ENCODE data around the gene CDK5RAP2.

Gene CDK5RAP2

DNA sequence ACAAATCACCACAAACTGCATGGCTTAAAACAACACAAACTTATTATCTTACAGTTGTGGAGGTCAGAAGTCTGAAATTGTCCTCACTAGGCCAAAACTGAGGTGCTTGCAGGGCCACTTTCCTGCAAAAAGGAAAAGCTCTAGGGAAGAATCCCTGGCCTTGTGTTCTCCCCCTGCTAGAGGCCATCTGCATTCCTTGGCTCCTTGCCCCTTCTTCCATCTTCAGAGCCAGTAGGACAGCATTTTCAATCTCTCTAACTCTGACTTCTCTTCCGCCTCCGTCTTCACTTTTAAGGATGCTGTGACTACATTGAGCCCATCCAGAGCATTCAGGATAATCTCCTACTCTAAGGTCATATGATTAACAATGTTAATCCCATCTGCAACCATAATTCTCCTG lies 236.6 kb downstream of the CDK5RAP2 start (continued):
- no peak for TF ChIP-seq GFI1B (tag by site-specific recombination; IDR thresholded peaks at IDR 0.05)
- TF ChIP-seq ZNF530 (tag by site-specific recombination; IDR thresholded peaks at IDR 0.05; ENCODE audit: low read depth), result no peak
- TF ChIP-seq ZNF707 (tag by site-specific recombination; IDR thresholded peaks at IDR 0.05), result no peak
- no peak for TF ChIP-seq ZSCAN30 (tag by site-specific recombination; IDR thresholded peaks at IDR 0.05)
- TF ChIP-seq, protein P1, sequence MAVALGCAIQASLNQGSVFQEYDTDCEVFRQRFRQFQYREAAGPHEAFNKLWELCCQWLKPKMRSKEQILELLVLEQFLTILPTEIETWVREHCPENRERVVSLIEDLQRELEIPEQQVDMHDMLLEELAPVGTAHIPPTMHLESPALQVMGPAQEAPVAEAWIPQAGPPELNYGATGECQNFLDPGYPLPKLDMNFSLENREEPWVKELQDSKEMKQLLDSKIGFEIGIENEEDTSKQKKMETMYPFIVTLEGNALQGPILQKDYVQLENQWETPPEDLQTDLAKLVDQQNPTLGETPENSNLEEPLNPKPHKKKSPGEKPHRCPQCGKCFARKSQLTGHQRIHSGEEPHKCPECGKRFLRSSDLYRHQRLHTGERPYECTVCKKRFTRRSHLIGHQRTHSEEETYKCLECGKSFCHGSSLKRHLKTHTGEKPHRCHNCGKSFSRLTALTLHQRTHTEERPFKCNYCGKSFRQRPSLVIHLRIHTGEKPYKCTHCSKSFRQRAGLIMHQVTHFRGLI (tag by site-specific recombination; IDR thresholded peaks at IDR 0.05), result no peak
- TF ChIP-seq ZNF423 (tag by site-specific recombination; IDR thresholded peaks at IDR 0.05), result no peak
- TF ChIP-seq, protein P2, sequence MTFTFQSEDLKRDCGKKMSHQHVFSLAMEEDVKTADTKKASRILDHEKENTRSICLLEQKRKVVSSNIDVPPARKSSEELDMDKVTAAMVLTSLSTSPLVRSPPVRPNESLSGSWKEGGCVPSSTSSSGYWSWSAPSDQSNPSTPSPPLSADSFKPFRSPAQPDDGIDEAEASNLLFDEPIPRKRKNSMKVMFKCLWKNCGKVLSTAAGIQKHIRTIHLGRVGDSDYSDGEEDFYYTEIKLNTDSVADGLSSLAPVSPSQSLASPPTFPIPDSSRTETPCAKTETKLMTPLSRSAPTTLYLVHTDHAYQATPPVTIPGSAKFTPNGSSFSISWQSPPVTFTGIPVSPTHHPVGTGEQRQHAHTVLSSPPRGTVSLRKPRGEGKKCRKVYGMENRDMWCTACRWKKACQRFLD (tag by site-specific recombination; IDR thresholded peaks at IDR 0.05), result no peak
